DND-41 (cell line): ENCODE results near the gene SPNS1.

Experiments used
- CTCF ChIP-seq: IDR thresholded peaks from 2 replicates; pipeline ENCODE4 v1.5.1; 2012; ENCODE audit warnings: borderline replicate concordance, low read length, moderate library complexity, mild to moderate bottlenecking; ENCODE audit not compliant: poor library complexity, severe bottlenecking; ENCODE audit errors: extremely low read depth
- EZH2 ChIP-seq: IDR thresholded peaks from 3 replicates; pipeline ENCODE4 v1.6.1; 2012; ENCODE audit warnings: borderline replicate concordance, low read depth, mild to moderate bottlenecking, moderate library complexity, low read length, inconsistent platforms; ENCODE audit not compliant: severe bottlenecking

- TF ChIP-seq CTCF, result no peak
- no peak for TF ChIP-seq EZH2
Observed at GRCh38 chr16:29024278-29024677, 49.7 kb downstream of the SPNS1 start.
